ENCODE results near the gene TMEM201.
A peak's percentile ranks its signal among the peaks of the same experiment; 100 is the strongest.
"Not testable (repeated sequence)": the region's sequence is repeated elsewhere in the genome, so short reads cannot be mapped to it uniquely, and the experiment has no call there.

Gene TMEM201, protein sequence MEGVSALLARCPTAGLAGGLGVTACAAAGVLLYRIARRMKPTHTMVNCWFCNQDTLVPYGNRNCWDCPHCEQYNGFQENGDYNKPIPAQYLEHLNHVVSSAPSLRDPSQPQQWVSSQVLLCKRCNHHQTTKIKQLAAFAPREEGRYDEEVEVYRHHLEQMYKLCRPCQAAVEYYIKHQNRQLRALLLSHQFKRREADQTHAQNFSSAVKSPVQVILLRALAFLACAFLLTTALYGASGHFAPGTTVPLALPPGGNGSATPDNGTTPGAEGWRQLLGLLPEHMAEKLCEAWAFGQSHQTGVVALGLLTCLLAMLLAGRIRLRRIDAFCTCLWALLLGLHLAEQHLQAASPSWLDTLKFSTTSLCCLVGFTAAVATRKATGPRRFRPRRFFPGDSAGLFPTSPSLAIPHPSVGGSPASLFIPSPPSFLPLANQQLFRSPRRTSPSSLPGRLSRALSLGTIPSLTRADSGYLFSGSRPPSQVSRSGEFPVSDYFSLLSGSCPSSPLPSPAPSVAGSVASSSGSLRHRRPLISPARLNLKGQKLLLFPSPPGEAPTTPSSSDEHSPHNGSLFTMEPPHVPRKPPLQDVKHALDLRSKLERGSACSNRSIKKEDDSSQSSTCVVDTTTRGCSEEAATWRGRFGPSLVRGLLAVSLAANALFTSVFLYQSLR

DNA sequence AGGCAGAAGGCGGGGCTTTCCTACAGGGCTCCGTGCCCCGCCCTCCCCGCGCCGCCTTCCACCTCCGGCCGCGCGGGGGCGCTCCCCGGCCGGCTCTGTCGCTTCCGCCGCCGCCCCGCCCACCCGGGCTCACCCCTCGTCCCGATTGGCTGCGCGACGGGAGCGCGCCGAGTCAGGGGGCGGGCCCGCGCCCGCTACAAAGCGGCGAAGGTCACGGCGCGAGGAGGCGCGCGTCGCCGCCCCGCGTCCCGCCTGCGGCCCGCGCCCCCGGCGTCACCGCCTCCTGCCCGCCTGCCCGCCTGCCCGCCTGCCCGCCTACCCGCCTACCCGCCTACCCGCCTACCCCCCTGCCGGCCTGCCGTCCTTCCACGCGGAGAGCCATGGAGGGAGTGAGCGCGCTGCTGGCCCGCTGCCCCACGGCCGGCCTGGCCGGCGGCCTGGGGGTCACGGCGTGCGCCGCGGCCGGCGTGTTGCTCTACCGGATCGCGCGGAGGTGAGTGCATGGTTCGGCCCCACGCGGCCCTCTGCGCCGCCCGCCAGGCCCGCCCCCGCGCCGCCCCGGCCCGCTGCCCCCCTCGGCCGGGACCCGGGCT is at the start of gene TMEM201:
Gene TMEM201 (plus strand): TSS at position 361 of the 593 bp plus-strand sequence. CDS start 20 bp downstream, at position 381.
- peak; percentile 94 for DNase-seq

DNA sequence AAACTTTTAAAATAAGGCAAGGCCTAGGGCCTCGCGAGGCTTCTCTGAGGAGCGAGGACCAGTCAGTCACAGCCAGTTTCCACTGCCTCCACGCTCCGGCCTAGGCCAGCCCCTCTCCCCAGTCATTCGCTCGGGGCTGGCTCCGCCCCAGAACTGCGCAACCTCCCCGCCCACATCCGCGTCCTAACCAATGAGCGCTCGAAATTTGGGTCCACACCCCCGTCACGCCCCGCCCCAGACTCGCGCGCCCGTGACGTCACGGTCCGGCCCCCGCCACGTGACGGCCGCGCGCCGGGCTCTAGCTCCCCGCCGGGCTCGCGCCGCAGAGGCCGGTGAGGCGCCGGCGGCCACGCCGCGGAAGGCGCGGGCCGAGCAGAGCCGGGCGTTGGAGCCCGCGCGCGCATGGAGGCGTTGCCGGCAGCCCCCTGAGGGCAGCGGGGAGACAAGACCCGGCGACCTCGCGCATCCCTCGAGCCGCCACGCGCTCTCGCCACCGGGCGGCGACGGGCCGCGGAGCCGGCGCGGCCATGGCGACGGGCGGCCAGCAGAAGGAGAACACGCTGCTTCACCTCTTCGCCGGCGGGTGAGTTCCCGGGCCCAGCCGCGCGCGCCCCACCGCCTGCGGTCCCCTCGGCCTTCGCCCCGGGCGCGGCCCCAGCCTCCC is 49.4 kb upstream of the TMEM201 start, which contains the start of gene SLC25A33:
Gene SLC25A33 (plus strand): TSS at position 301 of the 664 bp plus-strand sequence. CDS start 227 bp downstream, at position 528.
- peak; percentile 98 for DNase-seq

DNA sequence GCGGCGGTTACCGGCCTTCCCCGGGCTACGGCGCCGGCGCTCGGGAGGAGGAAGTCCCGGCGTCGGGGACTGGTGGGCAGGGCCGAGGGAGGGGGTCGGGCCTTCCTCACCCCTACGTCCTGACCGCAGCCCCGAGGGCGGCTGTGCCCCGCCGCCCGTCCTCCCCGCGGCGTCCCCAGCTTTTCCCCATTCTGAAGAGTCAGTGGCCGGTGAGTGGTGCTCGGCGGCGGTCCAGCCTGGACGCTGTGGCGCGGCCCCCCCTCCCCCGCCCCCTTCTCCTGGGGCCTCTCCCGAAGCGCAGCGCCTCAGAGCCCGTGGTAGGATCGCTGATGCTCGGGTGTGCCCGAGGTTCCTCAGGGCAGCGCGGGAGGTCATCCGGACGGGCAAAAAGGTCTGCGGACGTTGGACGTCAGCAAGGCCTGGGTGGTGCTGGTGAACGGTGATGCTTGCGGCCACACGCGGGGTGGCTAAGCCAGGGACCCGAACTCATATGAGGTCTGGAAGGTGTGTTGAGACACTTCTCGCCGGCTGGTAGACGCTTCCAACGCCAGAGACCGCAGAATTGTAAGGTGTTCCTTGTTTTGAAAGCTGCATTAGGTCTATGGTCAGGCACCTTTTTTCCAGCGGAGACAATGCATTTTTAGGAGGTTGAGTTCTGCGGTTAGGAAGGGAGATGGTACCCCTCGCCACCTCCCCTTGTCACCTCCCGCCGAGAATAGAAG is 48.7 kb upstream of the TMEM201 start:
- peak; percentile 40 for DNase-seq

DNA sequence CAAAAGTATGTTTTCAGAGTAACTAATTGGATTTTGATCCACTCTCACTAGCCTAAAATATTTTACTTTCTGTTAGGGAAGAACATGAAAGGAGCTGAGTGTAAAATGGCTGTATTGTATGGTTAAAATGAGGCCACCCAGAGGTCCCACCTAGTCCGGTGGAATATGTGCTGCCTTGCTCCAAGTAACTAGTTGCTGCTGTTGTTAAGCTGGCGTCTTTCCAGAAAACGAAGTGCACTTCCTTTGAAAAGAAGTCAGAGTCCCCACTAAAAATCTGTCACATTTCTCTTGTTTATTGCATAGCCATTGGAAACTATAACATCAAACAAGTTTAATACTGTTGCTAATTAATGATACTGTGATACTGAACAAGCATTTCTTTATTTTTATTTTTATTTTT is 46.3 kb upstream of the TMEM201 start:
- no peak for DNase-seq

DNA sequence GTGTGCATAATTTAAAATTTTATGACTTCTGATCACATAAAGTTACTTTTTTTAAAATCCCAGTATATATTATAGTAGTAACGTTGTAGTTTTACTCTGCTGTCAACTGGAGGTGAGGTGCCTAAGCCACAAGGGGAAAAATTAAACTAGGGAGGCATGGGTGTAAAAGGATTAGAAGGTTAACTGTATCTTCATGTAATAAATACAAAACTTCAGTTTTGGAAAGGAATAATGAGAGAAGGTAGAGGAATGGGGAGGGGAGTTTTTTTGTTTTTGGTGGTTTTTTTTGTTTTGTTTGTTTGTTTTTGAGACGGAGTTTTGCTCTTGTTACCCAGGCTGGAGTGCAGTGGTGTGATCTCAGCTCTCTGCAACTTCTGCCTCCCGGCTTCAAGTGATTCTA is 43.8 kb upstream of the TMEM201 start:
- no peak for DNase-seq

DNA sequence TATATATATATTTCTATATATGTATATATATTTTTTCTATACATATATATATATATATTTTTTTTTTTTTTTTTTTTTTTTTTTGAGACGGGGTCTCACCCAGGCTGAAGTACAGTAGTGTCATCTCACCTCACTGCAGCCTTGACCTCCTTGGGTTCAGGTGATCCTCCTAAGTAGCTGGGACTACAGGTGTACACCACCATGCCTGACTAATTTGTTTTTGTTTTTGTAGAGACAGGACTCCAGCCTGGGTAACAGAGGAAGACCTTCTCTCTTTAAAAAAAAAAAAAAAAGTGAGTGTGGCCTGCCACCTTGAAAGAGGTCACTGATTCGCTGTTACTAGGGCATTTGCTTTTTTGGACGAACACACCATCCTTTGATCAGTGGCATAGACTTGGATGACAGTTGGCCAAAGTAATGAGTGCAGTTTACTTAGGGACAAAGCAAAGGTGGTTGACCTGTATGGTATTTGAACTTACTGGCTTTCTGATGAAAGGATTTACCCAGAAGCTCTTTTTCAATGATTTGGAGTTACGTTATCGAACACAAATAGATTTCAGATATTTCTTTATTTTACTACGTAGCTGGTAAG is 38.7 kb upstream of the TMEM201 start:
- DNase-seq = no peak

DNA sequence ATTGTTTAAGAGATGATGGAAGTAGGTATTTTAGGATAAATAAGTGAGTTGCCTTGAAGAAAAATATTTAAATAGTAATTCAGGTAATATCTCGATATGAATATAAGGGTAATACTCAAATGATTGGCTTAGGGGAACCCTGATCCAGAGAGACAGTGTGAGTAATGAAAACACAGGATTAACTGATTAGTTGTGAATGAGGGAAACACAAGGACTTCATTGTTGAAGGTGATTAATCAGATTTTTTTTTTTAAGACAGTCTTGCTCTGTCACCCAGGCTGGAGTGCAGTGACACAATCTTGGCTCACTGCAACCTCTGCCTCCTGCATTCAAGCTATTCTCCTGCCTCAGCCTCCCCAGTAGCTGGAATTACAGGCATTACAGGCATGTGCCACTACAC is 36.7 kb upstream of the TMEM201 start:
- DNase-seq = no peak

DNA sequence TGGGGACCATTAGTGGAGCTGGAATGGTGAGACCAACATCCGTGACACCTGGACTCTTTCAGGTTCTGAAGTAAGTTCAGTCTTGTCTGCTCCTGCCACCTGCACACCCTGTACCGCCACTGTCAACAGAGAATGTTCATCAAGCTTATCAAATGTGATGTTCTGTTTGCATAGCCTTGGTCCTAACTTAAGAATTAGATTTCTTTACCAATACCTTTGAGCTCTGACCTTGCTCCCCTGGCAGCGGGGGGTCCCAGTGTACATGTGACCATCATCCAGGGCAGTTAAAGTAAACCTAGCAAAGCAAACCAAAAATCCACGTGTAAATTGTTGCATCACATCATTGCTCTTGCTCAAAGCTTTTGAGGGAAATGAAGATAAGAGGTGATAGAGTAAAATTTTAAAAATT is 35.0 kb upstream of the TMEM201 start:
- no peak for DNase-seq

DNA sequence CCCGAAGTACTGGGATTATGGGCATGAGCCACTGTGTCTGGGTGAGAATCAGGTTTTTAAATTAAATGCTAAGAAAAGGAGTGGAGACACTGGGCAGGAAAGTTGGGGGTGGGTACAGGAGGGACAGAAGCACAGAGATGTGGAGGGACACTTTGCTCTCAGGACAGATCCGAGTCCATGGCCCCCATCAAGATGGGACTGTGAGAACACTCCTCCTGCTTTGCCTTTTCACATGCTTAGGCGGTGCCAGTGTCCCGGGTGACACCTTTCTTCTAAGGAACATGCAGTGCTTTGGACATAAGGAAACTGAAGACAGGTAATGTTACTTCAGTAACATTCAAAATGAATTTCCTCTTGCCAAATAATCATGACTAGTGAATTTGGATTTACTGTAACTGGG is 32.8 kb upstream of the TMEM201 start:
- no peak for DNase-seq

DNA sequence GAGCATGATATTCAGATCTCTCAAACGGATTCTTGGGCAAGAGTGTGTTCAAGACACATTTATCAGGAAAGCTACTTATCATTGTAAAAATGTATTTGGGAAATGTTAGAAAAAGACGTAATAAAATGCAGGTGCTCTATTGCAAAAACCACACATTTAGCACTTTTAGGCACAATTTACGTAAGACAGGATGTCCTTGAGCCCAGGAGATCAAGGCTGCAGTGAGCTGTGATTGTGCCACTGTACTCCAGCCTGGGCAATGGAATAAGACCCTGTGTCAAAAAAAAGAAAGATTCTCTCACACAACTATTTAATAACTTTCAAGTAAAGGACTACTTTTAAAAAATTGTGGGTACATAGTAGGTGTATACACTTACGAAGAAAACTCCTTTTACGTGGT is 31.1 kb upstream of the TMEM201 start:
- DNase-seq = no peak

DNA sequence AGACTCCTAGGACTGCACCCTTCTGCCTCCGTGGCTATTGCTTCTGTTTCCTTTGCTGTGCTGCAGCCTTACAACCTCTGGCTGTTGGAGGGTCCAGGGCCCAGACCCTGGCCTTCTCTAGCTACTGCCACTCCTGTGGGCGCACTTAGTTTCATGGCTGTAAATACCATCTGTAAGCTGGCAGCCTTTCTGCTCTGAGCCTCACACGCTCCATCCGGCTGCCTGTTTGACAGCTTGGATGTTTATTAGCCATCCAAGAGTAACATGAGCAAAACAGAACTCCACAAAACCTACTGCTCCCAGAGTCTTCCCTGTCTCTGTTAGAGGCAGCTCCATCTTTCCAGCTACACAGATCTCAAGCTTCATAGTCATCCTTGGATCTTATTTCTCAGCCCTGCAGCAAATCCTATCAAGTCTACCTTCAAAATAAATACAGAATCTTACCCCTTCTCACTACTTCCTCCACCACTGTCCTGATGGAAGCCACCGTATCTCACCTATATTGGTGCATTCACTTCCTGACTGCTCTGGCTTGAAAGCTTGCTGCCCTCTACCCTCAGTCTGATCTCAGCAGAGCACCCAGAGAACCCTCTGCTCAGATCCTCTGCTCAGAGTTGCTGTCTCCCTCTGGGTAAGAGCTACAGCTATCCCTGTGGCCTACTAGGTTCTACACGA is 30.3 kb upstream of the TMEM201 start:
- peak; percentile 12 for DNase-seq

DNA sequence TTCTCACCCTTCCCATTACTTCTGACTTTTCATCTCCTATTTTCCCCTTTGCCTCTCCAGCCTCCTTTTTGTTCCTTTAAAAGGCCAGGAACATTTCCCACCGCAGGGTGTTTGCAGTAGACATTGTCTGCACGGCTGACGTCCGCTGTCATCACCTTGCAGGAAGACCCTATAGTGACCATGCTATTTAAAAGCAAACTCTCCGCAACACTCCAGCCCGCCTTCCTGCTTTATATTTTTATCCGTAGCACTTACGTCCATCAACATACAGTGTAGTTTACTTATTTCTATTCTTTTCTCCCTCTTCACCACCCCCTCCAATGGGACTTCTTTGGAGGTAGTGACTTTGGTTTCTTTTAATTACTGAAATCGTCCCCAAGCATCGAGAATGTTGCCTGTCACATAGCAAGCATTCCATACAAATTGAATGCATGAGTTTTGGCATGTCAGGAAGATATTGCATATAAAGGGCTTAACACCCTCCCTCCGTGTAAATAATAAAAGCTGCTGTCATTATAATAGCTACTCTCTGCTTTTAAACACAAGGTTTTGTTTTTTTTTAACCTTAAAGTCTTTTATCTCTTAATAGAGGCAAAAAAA is 29.7 kb upstream of the TMEM201 start:
- DNase-seq = no peak

DNA sequence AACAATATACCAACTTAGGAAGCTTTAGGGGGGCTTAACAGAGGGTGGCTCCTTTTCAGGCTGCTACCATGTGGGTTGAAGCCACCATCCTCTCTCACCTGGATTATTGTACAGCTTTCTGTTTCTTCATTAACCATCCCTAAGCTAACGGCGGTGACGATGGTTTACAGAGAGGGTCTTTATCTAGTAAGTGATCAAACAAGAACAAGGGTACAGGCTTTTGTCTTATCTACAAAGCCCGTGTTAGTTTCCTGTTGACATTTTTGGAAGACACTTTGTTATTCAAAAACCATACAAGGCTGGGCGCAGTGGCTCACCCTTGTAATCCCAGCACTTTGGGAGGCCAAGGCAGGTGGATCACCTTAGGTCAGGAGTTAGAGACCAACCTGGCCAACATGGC is 29.0 kb upstream of the TMEM201 start:
- peak; percentile 19 for DNase-seq

DNA sequence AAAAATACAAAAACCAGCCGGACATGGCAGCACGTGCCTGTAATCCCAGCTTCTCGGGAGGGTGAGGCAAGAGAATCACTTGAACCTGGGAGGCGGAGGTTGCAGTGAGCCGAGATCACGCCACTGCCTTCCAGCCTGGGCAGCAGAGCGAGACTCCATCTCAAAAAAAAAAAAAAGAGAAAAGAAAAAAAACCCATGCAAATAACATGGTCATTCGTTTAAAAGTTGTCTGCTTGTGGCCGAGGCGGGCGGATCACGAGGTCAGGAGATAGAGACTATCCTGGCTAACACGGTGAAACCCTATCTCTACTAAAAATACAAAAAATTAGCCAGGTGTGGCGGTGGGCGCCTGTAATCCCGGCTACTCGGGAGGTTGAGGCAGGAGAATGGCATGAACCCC is 28.6 kb upstream of the TMEM201 start:
- not testable (repeated sequence) for DNase-seq

DNA sequence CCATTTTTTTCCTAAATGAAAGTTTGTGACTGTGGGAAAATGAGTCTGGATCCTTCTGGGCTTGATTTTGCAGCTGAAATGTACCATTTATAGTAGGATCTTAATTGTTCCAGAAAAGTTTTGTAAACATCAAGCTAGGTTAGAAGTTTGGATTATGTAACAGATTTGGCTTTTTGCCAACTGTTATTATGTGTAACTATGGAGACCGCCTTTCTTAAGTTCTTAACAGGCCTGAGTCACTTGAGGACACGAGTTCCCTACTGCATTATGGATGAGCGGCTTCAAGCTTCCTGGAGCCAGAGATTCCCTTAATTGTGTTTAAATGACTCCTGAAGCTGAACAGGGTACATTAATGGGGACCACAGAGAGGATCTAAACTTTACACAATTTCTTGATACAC is 27.3 kb upstream of the TMEM201 start:
- no peak for DNase-seq

DNA sequence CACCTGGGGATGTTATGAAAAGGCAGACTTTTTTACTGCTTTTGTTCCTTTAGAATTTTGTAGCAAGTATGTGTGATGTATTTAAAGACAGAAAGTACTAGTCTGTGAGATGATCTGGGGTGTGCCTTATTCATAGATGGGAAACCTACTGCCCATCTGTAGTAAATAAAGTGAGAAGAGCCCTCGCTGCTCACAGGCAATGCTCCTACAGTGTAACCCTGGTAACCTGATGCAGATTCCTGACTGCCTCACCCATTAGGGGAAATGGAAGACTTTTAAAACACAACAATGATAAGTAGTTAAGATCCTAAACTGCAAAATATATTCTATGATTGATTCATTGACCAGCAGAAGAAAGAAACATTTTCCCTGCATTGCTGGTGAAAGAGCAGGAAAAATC is 19.4 kb upstream of the TMEM201 start:
- DNase-seq = no peak

DNA sequence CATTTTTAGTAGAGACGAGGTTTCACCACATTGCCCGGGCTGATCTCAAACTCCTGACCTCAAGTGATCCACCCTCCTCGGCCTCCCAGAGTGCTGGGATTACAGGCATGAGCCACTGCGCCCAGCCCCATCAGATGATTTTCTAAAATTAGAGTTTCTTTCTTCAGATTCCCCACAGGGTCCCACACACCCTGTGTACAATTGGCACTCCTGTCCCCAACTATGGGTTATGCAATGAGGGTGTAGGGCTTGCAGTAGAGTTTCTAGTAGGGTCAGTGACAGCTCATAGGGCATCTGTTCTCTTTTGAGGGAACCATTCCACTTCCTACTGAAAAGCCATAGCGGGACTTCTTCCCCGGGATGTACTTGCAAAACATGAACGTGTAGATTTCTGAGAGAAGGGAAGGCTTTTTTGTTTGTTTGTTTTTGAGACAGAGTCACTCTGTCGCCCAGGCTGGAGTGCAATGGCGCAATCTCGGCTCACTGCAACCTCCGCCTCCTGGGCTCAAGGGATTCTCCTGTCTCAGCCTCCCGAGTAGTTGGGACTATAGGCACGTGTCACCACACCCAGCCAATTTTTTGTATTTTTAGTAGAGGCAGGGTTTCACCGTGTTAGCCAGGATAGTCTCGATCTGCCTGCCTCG is 17.7 kb upstream of the TMEM201 start:
- not testable (repeated sequence) for DNase-seq

DNA sequence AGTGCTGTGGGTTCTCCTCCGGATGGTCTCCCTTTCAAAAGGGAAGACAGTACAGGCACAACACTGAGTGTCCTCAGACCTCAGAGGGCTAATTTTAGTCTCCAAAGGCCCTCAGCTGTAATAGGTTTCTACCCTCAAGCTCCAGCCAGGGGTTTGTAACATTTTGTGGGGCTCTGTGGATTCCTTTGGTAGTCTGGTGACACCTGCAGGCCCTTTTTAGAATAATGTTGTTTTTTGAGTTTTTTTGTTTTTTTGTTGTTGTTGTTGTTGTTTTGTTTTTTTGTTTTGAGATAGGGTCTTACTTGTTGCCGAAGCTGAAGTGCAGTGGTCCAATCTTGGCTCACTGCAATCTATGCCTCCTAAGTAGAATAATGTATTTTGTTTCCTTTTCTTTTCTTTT is 15.0 kb upstream of the TMEM201 start:
- DNase-seq = no peak

DNA sequence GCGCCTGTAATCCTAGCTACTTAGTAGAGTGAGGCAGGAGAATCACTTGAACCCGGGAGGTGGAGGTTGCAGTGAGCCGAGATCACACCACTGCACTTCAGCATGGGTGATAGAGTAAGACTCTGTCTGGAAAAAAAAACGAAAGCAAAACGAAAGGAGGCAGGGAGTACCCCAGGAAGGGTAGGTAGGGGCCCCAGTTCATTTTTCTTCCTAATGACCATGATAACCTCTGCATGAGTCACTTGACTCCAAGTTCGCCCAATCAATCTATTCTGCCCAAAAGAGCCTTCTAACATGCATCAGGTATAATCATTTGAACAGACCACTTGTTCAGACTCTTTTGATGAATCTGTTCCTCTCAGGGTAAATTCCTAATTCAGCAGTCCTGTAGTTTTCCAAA is 13.2 kb upstream of the TMEM201 start:
- no peak for DNase-seq

DNA sequence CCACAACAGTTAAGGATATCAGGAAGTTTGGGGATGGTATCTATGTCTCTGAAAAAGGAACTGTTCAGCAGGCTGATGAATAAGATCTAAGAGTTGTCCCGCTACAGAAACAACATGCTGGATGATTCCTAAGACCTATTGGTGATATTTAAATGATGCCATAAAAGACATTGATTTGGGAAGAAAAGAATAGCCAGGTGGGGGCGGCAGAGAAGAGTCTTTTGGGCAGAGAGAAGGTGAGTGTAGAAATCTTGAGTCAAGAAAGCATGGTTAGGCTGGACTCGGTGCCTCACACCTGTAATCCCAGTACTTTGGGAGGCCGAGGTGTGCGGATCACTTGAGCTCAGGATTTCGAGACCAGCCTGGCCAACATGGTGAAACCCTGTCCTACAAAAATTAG is 11.8 kb upstream of the TMEM201 start:
- no peak for DNase-seq

DNA sequence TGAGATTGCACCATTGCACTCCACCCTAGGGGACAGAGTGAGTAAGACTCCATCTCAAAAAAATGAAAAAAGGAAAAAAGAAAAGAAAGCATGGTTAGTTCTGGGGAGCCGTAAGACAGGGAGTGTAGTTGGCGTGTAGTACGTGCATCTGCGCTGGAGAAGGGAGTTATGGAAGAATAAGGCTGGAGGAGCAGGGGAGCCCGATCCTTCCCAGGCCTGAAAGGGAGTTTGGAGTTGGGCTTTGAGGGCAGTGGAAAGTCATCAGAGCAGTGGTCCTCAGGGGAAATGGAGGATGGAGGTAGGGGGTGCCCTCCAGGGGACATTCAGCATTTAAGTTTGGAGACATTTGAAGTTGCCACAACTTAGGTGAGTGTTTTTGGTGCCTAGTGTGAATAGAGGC is 11.3 kb upstream of the TMEM201 start:
- no peak for DNase-seq

All from activated gamma-delta T cell treated with Interleukin-2 at 50 U/mL for 16 hours (primary cell).